ENCODE results near the gene IDH2. TPM values are rescaled to one million over a fixed set of nuclear protein-coding genes. Genes with fewer than 3 reads are reported as not detected.
"Not testable (repeated sequence)": the region's sequence is repeated elsewhere in the genome, so short reads cannot be mapped to it uniquely, and the experiment has no call there.

The IDH2 gene
- total and polyA plus RNA-seq, 2 donors from 2014 or later: 87.0 to 545 TPM

- Histone ChIP-seq H3K4me1 (ENCODE audit: control insufficient read depth in 2 of 3, insufficient read depth in 2 of 3, low read depth in 1 of 3, low read length in 3 of 3) (no peaks in the 10 kb centered on the region), H3K9ac (ENCODE audit: low read length in 3 of 3) (no peak overlapping the region), H3K4me3 (ENCODE audit: low read length in 3 of 3) (no peak overlapping the region), H3K9me3 (ENCODE audit: control insufficient read depth in 2 of 3, insufficient read depth in 1 of 3, low read length in 3 of 3) (peaks cover 0 to 9% (median 2%) of the 10 kb centered on the region in 3 donors), H3K27me3 (ENCODE audit: control insufficient read depth, insufficient read depth, low read length) (no peaks in the 10 kb centered on the region), H3K27ac (ENCODE audit: low read depth in 2 of 2, low read length in 2 of 2) (no peak overlapping the region), H3K36me3 (ENCODE audit: control insufficient read depth in 2 of 3, insufficient read depth in 3 of 3, low read length in 3 of 3) (no peaks in the 10 kb centered on the region)
- no peak for FAIRE-seq
- TF ChIP-seq, protein P1, sequence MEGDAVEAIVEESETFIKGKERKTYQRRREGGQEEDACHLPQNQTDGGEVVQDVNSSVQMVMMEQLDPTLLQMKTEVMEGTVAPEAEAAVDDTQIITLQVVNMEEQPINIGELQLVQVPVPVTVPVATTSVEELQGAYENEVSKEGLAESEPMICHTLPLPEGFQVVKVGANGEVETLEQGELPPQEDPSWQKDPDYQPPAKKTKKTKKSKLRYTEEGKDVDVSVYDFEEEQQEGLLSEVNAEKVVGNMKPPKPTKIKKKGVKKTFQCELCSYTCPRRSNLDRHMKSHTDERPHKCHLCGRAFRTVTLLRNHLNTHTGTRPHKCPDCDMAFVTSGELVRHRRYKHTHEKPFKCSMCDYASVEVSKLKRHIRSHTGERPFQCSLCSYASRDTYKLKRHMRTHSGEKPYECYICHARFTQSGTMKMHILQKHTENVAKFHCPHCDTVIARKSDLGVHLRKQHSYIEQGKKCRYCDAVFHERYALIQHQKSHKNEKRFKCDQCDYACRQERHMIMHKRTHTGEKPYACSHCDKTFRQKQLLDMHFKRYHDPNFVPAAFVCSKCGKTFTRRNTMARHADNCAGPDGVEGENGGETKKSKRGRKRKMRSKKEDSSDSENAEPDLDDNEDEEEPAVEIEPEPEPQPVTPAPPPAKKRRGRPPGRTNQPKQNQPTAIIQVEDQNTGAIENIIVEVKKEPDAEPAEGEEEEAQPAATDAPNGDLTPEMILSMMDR (IDR thresholded peaks at IDR 0.05; ENCODE audit: borderline replicate concordance, extremely low read depth, insufficient read depth): no peak
- DNase-seq: no peak
- intact Hi-C loops (cut with DNase I): no loop called here
Observed at GRCh38 chr15:90113166-90113565, 10.9 kb upstream of the IDH2 start.

DNA sequence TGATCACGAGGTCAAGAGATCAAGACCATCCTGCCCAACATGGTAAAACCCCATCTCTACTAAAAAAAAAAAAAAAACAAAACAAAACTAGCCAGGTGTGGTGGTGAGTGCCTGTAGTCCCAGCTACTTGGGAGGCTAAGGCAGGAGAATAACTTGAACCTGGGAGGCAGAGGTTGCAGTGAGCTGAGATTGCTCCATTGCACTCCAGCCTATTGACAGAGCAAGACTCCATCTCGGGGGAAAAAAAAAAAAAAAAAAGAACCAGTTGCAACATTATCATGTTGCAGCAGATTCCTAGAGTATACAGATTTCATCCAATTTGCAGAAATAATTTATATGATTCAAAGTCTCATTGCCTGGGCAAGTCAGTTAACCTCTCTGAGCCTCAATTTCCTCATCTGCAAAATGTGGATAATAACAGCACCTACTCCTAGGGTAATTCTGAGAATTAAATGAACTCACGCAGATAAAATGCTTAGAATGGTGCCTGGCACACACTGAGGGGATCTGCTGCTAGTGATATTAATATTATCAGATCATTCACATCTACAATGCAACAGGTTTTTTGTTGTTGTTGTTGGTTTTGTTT is 7.0 kb upstream of the IDH2 start:
- H3K36me3 ChIP-seq (ENCODE audit: control insufficient read depth in 2 of 3, insufficient read depth in 3 of 3, low read length in 3 of 3); H3K9me3 ChIP-seq (ENCODE audit: control insufficient read depth in 2 of 3, insufficient read depth in 1 of 3, low read length in 3 of 3); DNase-seq; H3K4me1 ChIP-seq (ENCODE audit: control insufficient read depth in 2 of 3, insufficient read depth in 2 of 3, low read depth in 1 of 3, low read length in 3 of 3); intact Hi-C loops (cut with DNase I); H3K4me3 ChIP-seq (ENCODE audit: low read length in 3 of 3); H3K27me3 ChIP-seq (ENCODE audit: control insufficient read depth, insufficient read depth, low read length); FAIRE-seq; H3K27ac ChIP-seq (ENCODE audit: low read depth in 2 of 2, low read length in 2 of 2); H3K9ac ChIP-seq (ENCODE audit: low read length in 3 of 3): not testable (repeated sequence)

- intact Hi-C loops (cut with DNase I); H3K9ac ChIP-seq (ENCODE audit: low read length in 3 of 3); DNase-seq; H3K4me1 ChIP-seq (ENCODE audit: control insufficient read depth in 2 of 3, insufficient read depth in 2 of 3, low read depth in 1 of 3, low read length in 3 of 3); H3K27ac ChIP-seq (ENCODE audit: low read depth in 2 of 2, low read length in 2 of 2); H3K4me3 ChIP-seq (ENCODE audit: low read length in 3 of 3); H3K36me3 ChIP-seq (ENCODE audit: control insufficient read depth in 2 of 3, insufficient read depth in 3 of 3, low read length in 3 of 3); H3K9me3 ChIP-seq (ENCODE audit: control insufficient read depth in 2 of 3, insufficient read depth in 1 of 3, low read length in 3 of 3); FAIRE-seq; H3K27me3 ChIP-seq (ENCODE audit: control insufficient read depth, insufficient read depth, low read length): not testable (repeated sequence)
Observed at GRCh38 chr15:90108038-90108437, 5.8 kb upstream of the IDH2 start.

DNA sequence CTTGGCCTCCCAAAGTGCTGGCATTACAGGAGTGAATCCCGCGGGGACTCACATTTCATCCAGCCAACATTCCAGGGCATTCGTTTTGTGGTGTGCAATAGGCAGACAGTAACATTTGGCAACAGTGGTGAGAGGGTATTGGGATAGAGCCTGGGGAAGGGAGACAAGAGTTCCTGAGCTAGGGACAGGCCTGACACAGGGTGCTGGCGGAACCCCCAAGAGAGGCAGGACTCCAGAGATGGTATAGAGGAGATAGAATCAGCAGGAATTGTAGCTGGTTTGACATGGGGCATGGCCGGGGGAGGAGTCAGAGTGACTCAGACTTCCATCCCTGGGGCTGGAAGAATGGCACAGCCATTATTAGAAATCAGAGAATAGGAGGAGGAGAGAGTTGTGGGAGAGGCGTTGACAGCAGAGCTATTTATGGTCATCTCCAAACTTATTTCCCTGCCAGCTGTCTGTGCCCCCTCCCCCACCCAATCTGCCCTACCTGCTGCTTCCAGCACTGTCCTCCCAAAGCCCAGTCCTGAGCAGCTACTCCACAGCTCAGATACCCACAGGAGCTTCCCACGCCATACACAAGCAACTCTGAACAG is 4.4 kb upstream of the IDH2 start:
- no peaks in the 10 kb centered on the region for H3K9me3 ChIP-seq (ENCODE audit: control insufficient read depth in 2 of 3, insufficient read depth in 1 of 3, low read length in 3 of 3)
- H3K9ac ChIP-seq (ENCODE audit: low read length in 3 of 3): no peak overlapping the region
- no peak overlapping the region for H3K4me3 ChIP-seq (ENCODE audit: low read length in 3 of 3)
- FAIRE-seq (no peak), DNase-seq (peak in 4 of 5 donors; percentile 42 to 73 (median 55))
- peaks cover 0 to 8% (median 6%) of the 10 kb centered on the region in 3 donors for H3K4me1 ChIP-seq (ENCODE audit: control insufficient read depth in 2 of 3, insufficient read depth in 2 of 3, low read depth in 1 of 3, low read length in 3 of 3)
- intact Hi-C loops (cut with DNase I): no loop called here
- peak overlapping the region; percentile 3 to 56 for H3K27ac ChIP-seq (ENCODE audit: low read depth in 2 of 2, low read length in 2 of 2)
- H3K36me3 ChIP-seq (ENCODE audit: control insufficient read depth in 2 of 3, insufficient read depth in 3 of 3, low read length in 3 of 3): no peaks in the 10 kb centered on the region
- TF ChIP-seq, protein P1 (IDR thresholded peaks at IDR 0.05; ENCODE audit: borderline replicate concordance, extremely low read depth, insufficient read depth): no peak
- no peaks in the 10 kb centered on the region for H3K27me3 ChIP-seq (ENCODE audit: control insufficient read depth, insufficient read depth, low read length)

All from kidney (tissue), 14 donors.